Testis (tissue), 3 donors: Measurements from ENCODE around the gene TENT4A. TPM values are rescaled to one million over a fixed set of nuclear protein-coding genes. Genes with fewer than 3 reads are reported as not detected.
A peak's percentile ranks its signal among the peaks of the same experiment; 100 is the strongest.

Experiments used
- DNase-seq: peaks from one replicate; pipeline ENCODE4 v3.0.0-alpha.2; 2019
- H3K27ac ChIP-seq, 2 donors: fragments of 200-600 bp; sonication (generic); one replicate each; pipeline ENCODE4 v1.5.1; 2019
- H3K27me3 ChIP-seq: fragments of 200-600 bp; sonication (generic); one replicate; pipeline ENCODE4 v1.5.1; 2019
- H3K36me3 ChIP-seq: fragments of 200-600 bp; sonication (generic); one replicate; pipeline ENCODE4 v1.5.1; 2017; ENCODE audit warnings: low read depth; ENCODE audit errors: missing control alignments
- H3K4me1 ChIP-seq: fragments of 200-600 bp; sonication (generic); one replicate; pipeline ENCODE4 v1.5.1; 2019
- H3K4me3 ChIP-seq, 2 donors: fragments of 200-600 bp; sonication (generic); one replicate each; pipeline ENCODE4 v1.5.1; 2017 to 2019
- H3K9me3 ChIP-seq: fragments of 200-600 bp; sonication (generic); one replicate; pipeline ENCODE4 v1.5.1; 2017
- CTCF ChIP-seq, 3 experiments: fragments of 450-650 bp in 2 of 3; fragments of 200-600 bp in 1 of 3; sonication (generic) in 1 of 3; IDR thresholded peaks; one replicate each; pipeline ENCODE4 v1.5.1; 2016 to 2019; ENCODE audit warnings: antibody characterized with exemption in 3 of 3, mild to moderate bottlenecking in 2 of 3, moderate library complexity in 1 of 3
- POLR2A ChIP-seq: fragments of 450-650 bp; IDR thresholded peaks from one replicate; pipeline ENCODE4 v1.6.1; 2017; ENCODE audit warnings: antibody characterized with exemption, mild to moderate bottlenecking, moderate library complexity
- WGBS, 2 donors: methylation state at CpG; one replicate each; pipeline ENCODE4 v1.1.5; 2018; 5-methylcytosine and 5-hydroxymethylcytosine counted together
- intact Hi-C: fragments of 100-400 bp; cut with DNase I; formaldehyde crosslinking; loops from one replicate; pipeline ENCODE4 v1.15.1; 2023; ENCODE audit warnings: low total_unique reads
- polyA plus RNA-seq: library from polyadenylated mRNA; stranded (reverse); fragments of 350-450 nt; fragmentation: Illumina TruSeq; extraction: RNeasy Lipid Tissue Mini Kit (QIAGEN cat#74804); gene quantifications from one replicate; pipeline ENCODE4 v1.2.3, GENCODE V29; 2014; ENCODE audit warnings: low read depth, low replicate concordance; ENCODE audit not compliant: insufficient read depth
- total RNA-seq, 2 donors: library from RNA; depleted of rRNA; stranded (reverse); fragments of >200 nt; gene quantifications; one replicate each; pipeline ENCODE4 v1.2.3, GENCODE V29; 2016

TENT4A gene
- total and polyA plus RNA-seq, 3 donors from 2014 or later, result 23.1 to 51.3 (median 46.2) TPM

- no peak for TF ChIP-seq CTCF (IDR thresholded peaks at IDR 0.05)
- no peak for TF ChIP-seq POLR2A
- no peak for DNase-seq
- Histone ChIP-seq H3K27ac (no peak overlapping the region), H3K36me3 (no peaks in the 10 kb centered on the region), H3K9me3 (no peaks in the 10 kb centered on the region), H3K27me3 (no peaks in the 10 kb centered on the region), H3K4me3 (peak overlapping the region; percentile 36 to 68), H3K4me1 (peaks cover 38% of the 10 kb centered on the region)
- intact Hi-C loops, result no loop called here
- WGBS, 2 donors, result 43 to 46% methylated on average over 6 of the region's 6 CpGs
These were observed 2.0 kb downstream of the TENT4A start for GRCh38 chr5:6715271-6715670.

- Histone ChIP-seq H3K27me3 (no peaks in the 10 kb centered on the region), H3K9me3 (no peaks in the 10 kb centered on the region), H3K4me3 (no peak overlapping the region), H3K27ac (no peak overlapping the region), H3K36me3 (no peaks in the 10 kb centered on the region), H3K4me1 (peaks cover 39% of the 10 kb centered on the region)
- DNase-seq, result no peak
- TF ChIP-seq CTCF (IDR thresholded peaks at IDR 0.05) (no peak), POLR2A (no peak)
- intact Hi-C loops, result no loop called here
- 42 to 49% methylated on average over 15 to 17 of the region's 17 CpGs for WGBS, 2 donors
These were observed 2.8 kb downstream of the TENT4A start for GRCh38 chr5:6715758-6716628.

- H3K27me3 ChIP-seq, result no peaks in the 10 kb centered on the region
- H3K36me3 ChIP-seq, result no peaks in the 10 kb centered on the region
- no peak overlapping the region for H3K27ac ChIP-seq
- no peak for DNase-seq
- 64 to 73% methylated on average over 4 of the region's 4 CpGs for WGBS, 2 donors
- H3K9me3 ChIP-seq, result no peaks in the 10 kb centered on the region
- no peak for TF ChIP-seq CTCF (IDR thresholded peaks at IDR 0.05)
- TF ChIP-seq POLR2A, result no peak
- H3K4me3 ChIP-seq, result no peak overlapping the region
- intact Hi-C loops, result no loop called here
- H3K4me1 ChIP-seq, result peaks cover 44% of the 10 kb centered on the region
These were observed 3.5 kb downstream of the TENT4A start for GRCh38 chr5:6716629-6717149.

GRCh38 chr5:6717247-6717646 lies 4.0 kb downstream of the TENT4A start:
- no peak for DNase-seq
- intact Hi-C loops, result no loop called here
- Histone ChIP-seq H3K9me3 (no peaks in the 10 kb centered on the region), H3K36me3 (no peaks in the 10 kb centered on the region), H3K27ac (no peak overlapping the region), H3K4me1 (peaks cover 41% of the 10 kb centered on the region), H3K27me3 (no peaks in the 10 kb centered on the region), H3K4me3 (no peak overlapping the region)
- TF ChIP-seq POLR2A, result no peak
- no peak for TF ChIP-seq CTCF (IDR thresholded peaks at IDR 0.05)

- Histone ChIP-seq H3K9me3 (no peaks in the 10 kb centered on the region), H3K4me3 (no peak overlapping the region), H3K27ac (no peak overlapping the region), H3K36me3 (no peaks in the 10 kb centered on the region), H3K4me1 (peaks cover 45% of the 10 kb centered on the region), H3K27me3 (no peaks in the 10 kb centered on the region)
- DNase-seq, result no peak
- intact Hi-C loops, result no loop called here
- 70 to 76% methylated on average over 4 of the region's 4 CpGs for WGBS, 2 donors
- TF ChIP-seq CTCF (IDR thresholded peaks at IDR 0.05) (no peak), POLR2A (no peak)
These were observed 4.5 kb downstream of the TENT4A start for GRCh38 chr5:6717687-6718086.
